ENCODE measurements around the gene LRMDA. TPM values are rescaled to one million over a fixed set of nuclear protein-coding genes. Genes with fewer than 3 reads are reported as not detected.

Gene LRMDA
- total RNA-seq, 2 experiments from 2014 or later: not detected

GRCh38 chr10:76206797-76207352, 775.5 kb downstream of the LRMDA start:
- H3K4me3 Mint-ChIP-seq: no peak overlapping the region

GRCh38 chr10:76209135-76209534, 777.7 kb downstream of the LRMDA start:
- Mint-ChIP-seq H3K36me3 (ENCODE audit: low read depth) (no peaks in the 10 kb centered on the region), H3K27me3 (ENCODE audit: low read depth) (no peaks in the 10 kb centered on the region), H3K4me3 (no peak overlapping the region), H3K9me3 (no peaks in the 10 kb centered on the region), H3K27ac (no peak overlapping the region), H3K4me1 (ENCODE audit: low read depth) (no peaks in the 10 kb centered on the region)
- CTCF ChIA-PET: interaction anchor here (0.7 kb wide), 1 partner anchor 173 kb away, joined by 3 read pairs; no protein-coding TSS in a partner anchor
- no peak for DNase-seq
- intact Hi-C loops (cut with micrococcal nuclease): no loop called here

More at GRCh38 chr10:76206797-76207352, 775.5 kb downstream of the LRMDA start:
- no peaks in the 10 kb centered on the region for H3K9me3 Mint-ChIP-seq
- CTCF ChIA-PET: no interaction called here
- intact Hi-C loops (cut with micrococcal nuclease): no loop called here
- no peak overlapping the region for H3K27ac Mint-ChIP-seq
- H3K36me3 Mint-ChIP-seq (ENCODE audit: low read depth): no peaks in the 10 kb centered on the region
- no peaks in the 10 kb centered on the region for H3K4me1 Mint-ChIP-seq (ENCODE audit: low read depth)
- no peaks in the 10 kb centered on the region for H3K27me3 Mint-ChIP-seq (ENCODE audit: low read depth)
- no peak for DNase-seq

- no peak overlapping the region for H3K4me3 Mint-ChIP-seq
- no peaks in the 10 kb centered on the region for H3K27me3 Mint-ChIP-seq (ENCODE audit: low read depth)
- no peak for DNase-seq
- no peaks in the 10 kb centered on the region for H3K4me1 Mint-ChIP-seq (ENCODE audit: low read depth)
- CTCF ChIA-PET: no interaction called here
- H3K27ac Mint-ChIP-seq: no peak overlapping the region
- H3K9me3 Mint-ChIP-seq: no peaks in the 10 kb centered on the region
- intact Hi-C loops (cut with micrococcal nuclease): no loop called here
- no peaks in the 10 kb centered on the region for H3K36me3 Mint-ChIP-seq (ENCODE audit: low read depth)
Observed at GRCh38 chr10:76210211-76210610, 778.8 kb downstream of the LRMDA start.

- no peaks in the 10 kb centered on the region for H3K36me3 Mint-ChIP-seq (ENCODE audit: low read depth)
- H3K9me3 Mint-ChIP-seq: no peaks in the 10 kb centered on the region
- CTCF ChIA-PET: no interaction called here
- intact Hi-C loops (cut with micrococcal nuclease): no loop called here
- no peaks in the 10 kb centered on the region for H3K27me3 Mint-ChIP-seq (ENCODE audit: low read depth)
- no peaks in the 10 kb centered on the region for H3K4me1 Mint-ChIP-seq (ENCODE audit: low read depth)
- no peak overlapping the region for H3K4me3 Mint-ChIP-seq
- DNase-seq: no peak
- H3K27ac Mint-ChIP-seq: no peak overlapping the region
Observed at GRCh38 chr10:76211691-76212090, 780.3 kb downstream of the LRMDA start.

GRCh38 chr10:76213876-76214275, 782.5 kb downstream of the LRMDA start:
- CTCF ChIA-PET: no interaction called here
- Mint-ChIP-seq H3K4me3 (no peak overlapping the region), H3K4me1 (ENCODE audit: low read depth) (no peaks in the 10 kb centered on the region), H3K27me3 (ENCODE audit: low read depth) (no peaks in the 10 kb centered on the region), H3K27ac (no peak overlapping the region), H3K9me3 (no peaks in the 10 kb centered on the region), H3K36me3 (ENCODE audit: low read depth) (no peaks in the 10 kb centered on the region)
- intact Hi-C loops (cut with micrococcal nuclease): no loop called here
- DNase-seq: no peak

GRCh38 chr10:76218035-76218434, 786.6 kb downstream of the LRMDA start:
- intact Hi-C loops (cut with micrococcal nuclease): no loop called here
- no peak for DNase-seq
- H3K36me3 Mint-ChIP-seq (ENCODE audit: low read depth): no peaks in the 10 kb centered on the region
- no peaks in the 10 kb centered on the region for H3K27me3 Mint-ChIP-seq (ENCODE audit: low read depth)
- H3K27ac Mint-ChIP-seq: no peak overlapping the region
- CTCF ChIA-PET: no interaction called here
- no peak overlapping the region for H3K4me3 Mint-ChIP-seq
- no peaks in the 10 kb centered on the region for H3K4me1 Mint-ChIP-seq (ENCODE audit: low read depth)
- H3K9me3 Mint-ChIP-seq: peaks cover 4% of the 10 kb centered on the region

- Mint-ChIP-seq H3K9me3 (peaks cover 3% of the 10 kb centered on the region), H3K36me3 (ENCODE audit: low read depth) (no peaks in the 10 kb centered on the region), H3K4me1 (ENCODE audit: low read depth) (peaks cover 2% of the 10 kb centered on the region), H3K4me3 (no peak overlapping the region), H3K27ac (no peak overlapping the region), H3K27me3 (ENCODE audit: low read depth) (no peaks in the 10 kb centered on the region)
- DNase-seq: no peak
- intact Hi-C loops (cut with micrococcal nuclease): no loop called here
- CTCF ChIA-PET: no interaction called here
Observed at GRCh38 chr10:76229341-76229740, 797.9 kb downstream of the LRMDA start.

- no peak for DNase-seq
- Mint-ChIP-seq H3K36me3 (ENCODE audit: low read depth) (no peaks in the 10 kb centered on the region), H3K4me3 (no peak overlapping the region), H3K9me3 (peaks cover 2% of the 10 kb centered on the region), H3K27me3 (ENCODE audit: low read depth) (no peaks in the 10 kb centered on the region), H3K27ac (no peak overlapping the region), H3K4me1 (ENCODE audit: low read depth) (peaks cover 2% of the 10 kb centered on the region)
- CTCF ChIA-PET: no interaction called here
- intact Hi-C loops (cut with micrococcal nuclease): no loop called here
Observed at GRCh38 chr10:76230921-76231285, 799.5 kb downstream of the LRMDA start.

GRCh38 chr10:76231286-76231934, 800.0 kb downstream of the LRMDA start:
- no peaks in the 10 kb centered on the region for H3K9me3 Mint-ChIP-seq
- intact Hi-C loops (cut with micrococcal nuclease): no loop called here
- no peak overlapping the region for H3K27ac Mint-ChIP-seq
- no peaks in the 10 kb centered on the region for H3K36me3 Mint-ChIP-seq (ENCODE audit: low read depth)
- CTCF ChIA-PET: no interaction called here
- no peaks in the 10 kb centered on the region for H3K27me3 Mint-ChIP-seq (ENCODE audit: low read depth)
- peaks cover 2% of the 10 kb centered on the region for H3K4me1 Mint-ChIP-seq (ENCODE audit: low read depth)
- H3K4me3 Mint-ChIP-seq: no peak overlapping the region
- DNase-seq: no peak

- H3K27me3 Mint-ChIP-seq (ENCODE audit: low read depth): no peaks in the 10 kb centered on the region
- DNase-seq: no peak
- intact Hi-C loops (cut with micrococcal nuclease): no loop called here
- H3K27ac Mint-ChIP-seq: no peak overlapping the region
- no peaks in the 10 kb centered on the region for H3K36me3 Mint-ChIP-seq (ENCODE audit: low read depth)
- CTCF ChIA-PET: no interaction called here
- no peaks in the 10 kb centered on the region for H3K9me3 Mint-ChIP-seq
- H3K4me1 Mint-ChIP-seq (ENCODE audit: low read depth): peaks cover 2% of the 10 kb centered on the region
- no peak overlapping the region for H3K4me3 Mint-ChIP-seq
Observed at GRCh38 chr10:76234499-76235226, 803.2 kb downstream of the LRMDA start.

- no peak for DNase-seq
- intact Hi-C loops (cut with micrococcal nuclease): no loop called here
- CTCF ChIA-PET: no interaction called here
- no peaks in the 10 kb centered on the region for H3K27me3 Mint-ChIP-seq (ENCODE audit: low read depth)
- no peaks in the 10 kb centered on the region for H3K36me3 Mint-ChIP-seq (ENCODE audit: low read depth)
- H3K9me3 Mint-ChIP-seq: no peaks in the 10 kb centered on the region
- H3K27ac Mint-ChIP-seq: no peak overlapping the region
- H3K4me3 Mint-ChIP-seq: no peak overlapping the region
- no peaks in the 10 kb centered on the region for H3K4me1 Mint-ChIP-seq (ENCODE audit: low read depth)
Observed at GRCh38 chr10:76236356-76236755, 804.9 kb downstream of the LRMDA start.

- intact Hi-C loops (cut with micrococcal nuclease): no loop called here
- no peaks in the 10 kb centered on the region for H3K36me3 Mint-ChIP-seq (ENCODE audit: low read depth)
- no peaks in the 10 kb centered on the region for H3K27me3 Mint-ChIP-seq (ENCODE audit: low read depth)
- H3K9me3 Mint-ChIP-seq: no peaks in the 10 kb centered on the region
- CTCF ChIA-PET: interaction anchor here (0.7 kb wide), 1 partner anchor 121 kb away, joined by 3 read pairs; no protein-coding TSS in a partner anchor
- no peaks in the 10 kb centered on the region for H3K4me1 Mint-ChIP-seq (ENCODE audit: low read depth)
- H3K27ac Mint-ChIP-seq: no peak overlapping the region
- no peak for DNase-seq
- no peak overlapping the region for H3K4me3 Mint-ChIP-seq
Observed at GRCh38 chr10:76242956-76243355, 811.5 kb downstream of the LRMDA start.

Data from activated naive CD4-positive, alpha-beta T cell treated with anti-CD3 and anti-CD28 coated beads for 36 hours (primary cell).